IPS-NIHi7 (cell line): Measurements from ENCODE around the gene PRMT3.
"Not testable (repeated sequence)": the region's sequence is repeated elsewhere in the genome, so short reads cannot be mapped to it uniquely, and the experiment has no call there.

Source experiments
- DNase-seq: peaks from one replicate; pipeline ENCODE4 v3.0.0; 2012; ENCODE audit warnings: mixed read lengths; ENCODE audit errors: extremely low spot score

Gene PRMT3

DNA sequence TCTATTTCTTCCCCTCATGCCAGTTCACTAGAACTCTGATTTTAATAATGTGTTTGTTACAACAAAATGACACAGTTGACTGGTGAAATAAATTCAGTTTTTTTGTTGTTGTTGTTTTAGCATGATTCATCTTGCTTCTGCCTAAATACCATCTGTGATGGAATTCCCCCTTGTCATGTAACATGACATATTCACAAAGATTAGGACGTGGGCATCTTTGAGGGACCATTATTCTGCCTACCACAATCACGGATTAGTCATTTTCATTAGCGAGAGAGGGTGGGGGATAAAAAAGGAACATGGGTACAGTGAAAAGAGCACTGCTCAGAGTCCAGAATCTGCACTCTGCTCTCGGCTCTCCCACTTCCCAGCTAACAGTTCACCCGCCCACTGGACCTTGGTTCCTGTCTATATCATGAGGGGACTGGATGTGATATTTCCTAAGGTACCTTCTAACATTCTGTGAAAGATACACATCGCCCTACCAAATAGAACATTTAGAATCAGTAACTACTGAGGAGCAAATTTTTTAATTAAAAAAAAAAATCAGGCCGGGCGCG lies 12.7 kb upstream of the PRMT3 start:
- no peak for DNase-seq

DNA sequence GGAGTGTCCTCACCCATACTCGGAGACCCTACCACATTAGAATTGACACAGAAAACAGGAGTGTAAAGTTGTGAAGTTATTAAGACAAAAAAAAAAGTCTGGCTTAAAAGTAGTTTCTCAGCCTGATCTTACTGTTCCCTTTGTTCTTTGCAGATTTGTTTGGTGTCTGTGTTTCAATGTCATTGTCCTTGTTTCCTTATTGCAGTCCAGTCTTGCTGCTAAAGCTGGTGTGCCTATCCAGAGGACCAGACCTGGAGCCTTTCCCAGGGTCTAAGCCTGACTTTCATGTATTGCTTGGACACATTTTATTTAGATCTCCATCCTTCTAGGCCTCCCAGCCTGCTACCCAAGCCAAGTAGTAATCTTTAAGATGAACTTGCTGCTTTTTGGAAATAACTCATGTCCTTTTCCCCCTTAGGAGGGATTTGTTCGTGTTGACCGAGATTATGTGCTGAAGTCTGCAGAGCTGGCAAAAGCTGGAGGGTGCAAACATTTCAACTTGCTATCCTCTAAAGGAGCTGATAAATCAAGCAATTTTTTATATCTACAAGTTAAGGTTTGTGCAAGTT lies 11.3 kb upstream of the PRMT3 start:
- no peak for DNase-seq

DNA sequence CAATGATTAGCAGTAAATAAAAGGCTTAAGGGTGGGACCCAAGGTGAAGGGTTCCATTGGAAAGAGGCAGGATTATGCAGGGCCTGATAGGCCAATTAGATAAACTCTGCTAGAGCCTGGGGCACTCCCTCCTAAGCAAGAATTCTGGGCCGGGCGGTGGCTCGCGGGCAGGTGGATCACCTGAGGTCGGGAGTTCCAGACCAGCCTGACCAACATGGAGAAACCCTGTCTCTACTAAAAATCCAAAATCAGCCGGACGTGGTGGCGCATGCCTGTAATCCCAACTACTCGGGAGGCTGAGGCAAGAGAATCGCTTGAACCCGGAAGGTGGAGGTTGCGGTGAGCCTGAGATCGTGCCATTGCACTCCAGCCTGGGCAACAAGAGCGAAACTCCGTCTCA lies 1.5 kb upstream of the PRMT3 start:
- DNase-seq, result not testable (repeated sequence)

DNA sequence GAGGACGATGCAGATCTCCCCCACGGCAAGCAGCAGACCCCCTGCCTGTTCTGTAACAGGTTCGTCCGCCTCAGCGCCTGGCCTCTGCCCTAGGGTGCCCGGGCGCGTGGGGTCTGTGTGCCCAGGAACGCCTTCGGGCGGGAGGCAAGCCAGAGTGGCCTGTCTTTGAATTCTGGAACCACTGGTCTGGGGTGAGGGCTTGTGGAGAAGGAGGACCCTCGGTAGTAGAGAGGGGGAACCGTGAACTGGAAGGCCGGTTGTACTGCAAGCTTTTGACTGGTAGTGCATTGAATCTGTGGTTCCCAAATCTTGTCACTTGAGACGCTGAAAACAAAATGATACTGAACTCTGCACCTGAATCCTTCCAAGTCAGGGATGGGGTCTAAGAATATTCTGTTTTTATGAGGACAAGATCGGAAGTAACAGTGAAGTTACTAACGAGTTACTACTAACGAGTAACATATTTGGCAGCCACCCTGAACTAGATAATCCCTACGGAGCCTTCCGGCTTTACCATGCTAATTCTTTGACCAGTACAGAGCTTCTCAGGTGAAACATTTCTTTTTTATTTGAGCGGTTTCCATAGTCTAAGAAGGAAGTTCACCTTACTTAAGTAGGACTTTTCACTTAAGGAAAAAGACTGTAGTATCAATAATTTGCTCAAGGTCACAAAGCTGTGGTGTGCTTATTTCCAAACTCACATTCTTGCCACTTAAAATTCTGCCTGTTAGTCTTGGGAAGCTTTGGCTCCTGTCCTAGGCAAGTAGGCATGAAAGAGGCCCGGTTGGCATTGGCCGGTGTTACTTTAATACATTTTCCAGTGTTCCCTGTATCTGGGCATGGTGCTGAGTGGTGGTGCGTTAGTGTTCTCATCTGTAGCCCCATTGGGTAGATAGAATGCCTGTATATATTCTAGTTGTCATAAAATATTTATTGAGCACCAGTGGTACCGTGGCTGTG lies 860 bp downstream of the PRMT3 start:
- peak; percentile 27 for DNase-seq

DNA sequence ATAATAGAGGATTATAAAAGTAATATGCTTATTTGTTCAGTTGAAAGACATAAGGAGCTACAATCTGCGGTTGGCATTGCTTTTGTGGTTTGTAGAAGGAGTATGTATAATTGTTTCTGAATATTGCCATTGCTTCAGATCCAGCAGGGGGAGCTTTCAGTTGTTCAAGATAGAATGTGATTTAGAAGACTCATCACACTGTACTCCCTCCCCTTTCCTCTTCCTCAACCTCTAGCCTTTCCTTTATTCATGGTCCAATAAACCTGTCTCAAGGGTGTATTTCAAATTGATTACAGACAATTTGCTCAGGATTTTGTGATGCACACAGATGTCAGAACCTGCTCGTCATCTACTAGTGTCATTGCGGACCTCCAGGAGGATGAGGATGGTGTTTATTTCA lies 9.8 kb downstream of the PRMT3 start:
- peak; percentile 23 for DNase-seq

DNA sequence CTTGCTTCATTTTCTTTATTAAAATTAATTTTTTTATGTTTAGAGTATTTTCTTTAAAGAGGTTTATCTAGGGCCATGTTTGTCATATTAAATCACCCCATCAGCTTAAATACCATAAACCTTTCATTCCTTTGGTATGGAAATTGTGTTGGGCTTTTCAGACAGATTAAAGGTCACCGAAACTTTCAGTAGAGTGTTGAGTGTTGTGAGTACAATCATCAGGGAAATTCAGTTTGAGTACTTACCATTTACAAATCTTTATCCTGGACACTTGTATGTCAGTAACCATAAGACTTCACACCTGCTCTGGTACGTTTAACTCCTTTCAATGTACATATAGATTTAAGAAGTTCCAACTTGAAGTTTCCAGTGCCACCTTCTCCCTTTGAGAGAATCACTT lies 12.0 kb downstream of the PRMT3 start:
- no peak for DNase-seq

DNA sequence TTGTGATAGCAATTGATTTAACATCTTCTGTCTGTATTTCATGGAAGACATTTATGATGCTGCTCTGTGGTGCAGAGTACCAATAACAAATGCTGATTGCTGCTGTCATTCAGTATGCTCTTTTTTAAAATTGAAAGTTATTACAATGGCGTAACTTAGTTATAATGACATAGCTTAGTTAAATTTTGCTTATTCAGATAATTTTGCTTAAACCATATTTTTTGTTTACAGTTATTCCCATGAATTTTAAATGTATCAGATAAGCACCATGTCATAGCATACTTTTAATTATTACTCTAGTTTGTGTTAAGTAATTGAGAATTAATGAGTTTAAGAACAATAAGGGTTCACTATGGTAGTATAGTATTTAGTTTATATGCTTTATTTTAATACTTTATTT lies 15.5 kb downstream of the PRMT3 start:
- DNase-seq, result no peak

DNA sequence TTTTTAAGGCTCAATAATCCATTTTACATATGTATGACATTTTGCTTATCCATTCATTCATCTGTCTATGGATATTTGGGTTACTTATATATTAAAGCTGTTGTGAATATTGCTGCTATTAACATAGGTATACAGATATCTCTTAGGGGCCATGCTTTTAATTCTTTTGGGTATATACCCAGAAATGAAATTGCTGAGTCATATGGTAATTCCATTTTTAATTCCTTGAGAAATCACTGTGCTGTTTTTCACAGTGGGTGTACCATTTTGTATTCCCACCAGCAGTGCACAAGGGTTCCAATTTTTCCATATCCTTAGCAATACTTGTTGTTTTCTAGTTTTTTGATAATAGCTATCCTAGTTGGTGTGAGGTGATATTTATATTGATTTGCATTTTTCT lies 19.0 kb downstream of the PRMT3 start:
- no peak for DNase-seq

DNA sequence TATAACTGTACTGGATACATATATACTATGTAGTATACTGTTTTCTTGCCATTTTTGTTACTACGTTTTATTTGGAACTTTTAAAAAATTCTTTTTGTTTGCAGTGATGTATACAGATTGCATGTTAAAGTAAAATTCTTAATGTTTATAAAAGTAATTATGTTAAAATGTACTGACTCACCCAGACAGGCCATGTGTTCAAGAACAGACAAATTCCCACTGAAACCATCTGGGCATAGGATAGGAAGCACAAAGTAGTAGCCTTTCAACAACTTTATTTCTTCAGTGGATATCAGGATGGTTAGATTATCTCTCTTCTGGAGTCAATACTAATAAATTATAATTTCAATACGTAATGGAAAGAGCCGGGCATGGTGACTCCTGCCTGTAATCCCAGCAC lies 19.8 kb downstream of the PRMT3 start:
- no peak for DNase-seq

DNA sequence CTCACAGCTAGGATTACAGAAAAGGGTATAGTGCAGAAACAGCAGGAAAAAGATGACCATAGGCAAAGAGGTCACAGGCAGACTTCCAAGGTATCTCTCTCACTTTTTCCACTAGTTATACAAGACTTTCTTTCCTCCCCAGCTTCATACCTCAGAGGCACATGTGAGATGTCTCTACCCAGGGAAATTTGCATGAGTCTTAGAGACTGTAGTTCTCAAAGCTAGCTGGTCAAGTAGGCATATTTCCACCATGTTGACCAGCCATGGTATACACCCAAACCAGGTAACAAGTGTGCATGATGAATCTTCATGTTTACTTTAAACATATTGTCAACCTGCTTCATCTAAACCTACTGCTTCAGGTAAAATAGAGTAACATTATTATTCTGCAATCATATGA lies 27.9 kb downstream of the PRMT3 start:
- no peak for DNase-seq

DNA sequence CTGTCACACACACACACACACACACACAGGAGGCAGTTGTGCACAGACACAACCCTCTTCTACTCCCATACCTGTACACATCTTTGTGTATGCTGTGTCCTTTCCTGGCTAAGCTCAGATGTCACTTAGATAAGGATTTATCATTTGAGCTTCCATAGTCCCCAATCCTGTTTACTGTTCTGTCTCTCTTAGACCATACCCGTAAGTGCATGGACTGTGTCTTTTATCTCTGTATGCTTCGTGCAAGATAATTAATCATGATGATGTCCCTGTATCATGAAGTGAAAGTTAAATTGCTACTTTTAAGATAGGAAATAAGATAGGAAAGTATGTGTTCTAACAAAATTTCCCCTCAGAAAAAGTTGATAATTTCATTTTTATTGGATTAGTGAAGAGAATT lies 30.3 kb downstream of the PRMT3 start:
- no peak for DNase-seq

DNA sequence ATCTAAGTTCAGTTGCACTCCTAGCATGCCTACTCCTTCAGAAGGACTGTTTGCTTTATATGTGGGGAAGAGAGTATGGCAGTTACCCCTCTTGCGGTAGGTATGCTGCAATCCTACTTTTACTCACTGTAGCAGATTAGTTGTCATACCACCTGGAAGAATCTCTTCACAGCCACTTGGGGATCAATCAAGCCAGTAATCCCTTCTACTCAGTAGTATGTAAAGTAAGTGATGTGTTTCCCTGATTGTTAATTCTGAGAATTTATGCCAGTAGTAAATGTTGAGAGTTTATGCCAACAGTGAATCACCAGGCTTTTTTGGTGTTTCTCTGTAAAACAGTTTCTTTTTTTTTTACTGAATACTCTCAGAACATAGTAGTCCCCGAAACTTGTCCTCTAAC lies 34.4 kb downstream of the PRMT3 start:
- no peak for DNase-seq

DNA sequence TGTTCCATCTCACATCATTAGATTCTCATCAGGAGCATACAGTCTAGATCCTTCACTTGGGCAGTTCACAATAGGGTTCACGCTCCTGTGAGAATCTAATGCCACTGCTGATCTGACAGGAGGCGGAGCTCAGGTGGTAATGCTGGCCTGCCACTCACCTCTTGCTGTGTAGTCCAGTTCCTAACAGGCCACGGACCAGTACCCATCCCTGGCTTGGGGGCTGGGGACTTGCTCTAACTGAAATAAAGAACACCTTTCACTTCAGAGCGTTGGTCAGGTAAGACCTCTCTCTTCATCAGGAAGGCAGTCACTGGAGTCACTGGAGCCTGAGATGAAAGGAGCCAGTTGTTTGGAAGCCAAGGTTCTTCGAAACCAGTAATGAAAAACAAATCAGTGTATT lies 41.7 kb downstream of the PRMT3 start:
- no peak for DNase-seq

DNA sequence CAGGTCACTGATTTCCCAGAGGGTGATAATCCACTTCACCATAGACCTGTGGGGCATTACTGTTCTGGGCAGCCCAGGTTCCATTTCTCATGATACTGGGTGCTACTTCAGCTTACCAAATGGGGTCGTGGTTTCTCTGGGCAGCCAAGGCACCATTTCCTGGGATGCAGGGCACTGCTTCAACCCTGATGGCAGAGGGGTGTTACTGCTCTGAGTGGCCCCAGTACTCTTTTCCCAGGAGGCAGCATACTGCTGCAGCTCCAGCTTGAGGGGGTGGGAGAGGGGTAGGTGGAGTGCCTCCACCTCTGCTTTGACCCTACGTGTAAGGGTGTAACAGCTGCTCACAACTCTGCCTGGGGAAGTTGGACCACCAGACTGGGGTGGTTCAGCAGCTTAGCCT lies 51.1 kb downstream of the PRMT3 start:
- no peak for DNase-seq

DNA sequence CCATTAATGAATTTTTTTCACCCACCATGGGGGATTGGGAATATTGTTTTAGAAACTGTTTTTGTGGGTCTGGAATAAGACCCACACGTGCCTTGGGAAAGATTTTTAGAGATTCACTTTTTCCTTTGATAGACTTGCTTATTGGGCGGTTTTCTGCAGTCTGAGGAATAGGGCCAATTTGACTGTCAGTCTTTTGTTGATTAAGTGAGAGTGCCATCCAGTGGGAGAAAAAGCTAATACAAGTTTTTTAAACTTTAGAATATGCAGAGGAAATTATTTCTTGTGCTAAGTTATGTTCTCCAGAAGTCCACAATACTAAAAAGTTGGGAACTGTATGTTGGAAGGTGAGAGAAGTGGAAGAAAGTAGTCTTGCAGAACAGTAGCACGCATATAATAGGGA lies 56.1 kb downstream of the PRMT3 start:
- DNase-seq, result peak; percentile 20

DNA sequence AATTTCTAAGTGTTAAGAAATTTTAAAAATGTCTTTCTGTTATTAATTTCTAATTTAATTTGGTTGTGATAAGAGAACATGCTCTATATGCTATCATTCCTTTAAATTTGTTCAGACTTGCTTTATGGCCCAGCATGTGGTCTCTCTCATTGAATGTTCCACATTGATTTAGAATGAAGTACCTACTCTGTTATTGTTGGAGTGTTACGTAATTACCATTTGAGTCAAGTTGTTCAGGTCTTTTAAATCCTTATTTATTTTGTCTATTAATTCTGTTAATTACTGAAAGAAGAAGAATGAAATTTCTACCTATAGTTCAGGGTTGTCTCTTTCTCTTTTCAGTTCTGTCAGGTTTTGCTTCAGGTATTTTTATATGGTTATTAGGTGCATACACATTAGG lies 57.0 kb downstream of the PRMT3 start:
- DNase-seq, result no peak

DNA sequence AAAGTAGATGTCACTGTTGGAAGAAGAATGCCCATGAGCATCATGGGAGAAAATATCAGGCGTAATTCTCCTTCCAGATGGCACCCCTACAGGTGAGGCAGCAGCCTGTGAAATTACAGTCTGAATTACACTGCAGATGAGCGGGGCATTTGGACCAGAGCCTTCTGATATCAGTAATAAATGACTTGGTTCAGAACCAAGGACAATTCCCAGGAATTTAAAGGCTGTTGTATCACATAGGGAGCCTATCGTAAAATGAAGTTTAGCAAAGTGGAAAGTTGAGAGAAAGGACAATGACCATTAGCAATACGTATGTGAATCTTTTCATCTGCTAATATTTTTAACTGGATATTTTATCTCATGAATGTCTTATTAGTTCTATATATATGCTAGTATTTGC lies 61.3 kb downstream of the PRMT3 start:
- no peak for DNase-seq

DNA sequence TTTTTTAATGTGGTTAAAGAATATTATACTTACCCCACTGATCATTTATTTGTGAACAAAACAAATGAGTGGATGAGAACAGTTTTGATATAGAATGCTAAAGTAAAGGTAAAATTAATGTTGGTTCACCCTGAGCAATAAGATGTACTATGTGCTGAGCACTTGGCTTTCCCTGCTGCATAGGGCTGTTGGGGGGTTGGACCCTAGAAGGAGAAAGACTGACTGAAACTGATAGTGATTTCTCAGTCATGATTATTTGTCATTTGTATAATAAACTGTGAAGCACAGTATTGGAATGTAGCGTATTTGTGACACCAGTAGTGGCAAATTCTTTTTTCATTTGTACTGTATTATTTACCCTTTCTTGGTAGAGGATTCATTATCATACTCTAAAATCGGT lies 63.3 kb downstream of the PRMT3 start:
- DNase-seq, result no peak

DNA sequence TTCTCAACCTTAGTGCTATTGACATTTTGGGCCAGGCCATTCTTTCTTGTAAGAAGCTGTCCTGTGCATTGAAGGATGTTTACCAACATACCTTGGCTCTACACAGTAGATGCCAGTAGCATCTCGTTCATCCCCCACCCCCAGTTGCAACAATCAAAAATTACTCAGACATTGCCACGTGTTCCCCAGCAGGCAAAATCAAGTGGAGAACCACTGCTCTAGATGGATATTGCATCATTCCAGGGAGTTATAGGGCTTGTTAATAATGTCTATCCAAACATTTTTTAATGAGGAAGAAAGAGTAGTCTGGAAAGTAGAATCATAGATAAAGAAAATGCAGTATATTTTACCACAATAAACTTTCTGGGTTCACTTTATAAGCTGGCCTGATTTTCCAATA lies 64.1 kb downstream of the PRMT3 start:
- no peak for DNase-seq

DNA sequence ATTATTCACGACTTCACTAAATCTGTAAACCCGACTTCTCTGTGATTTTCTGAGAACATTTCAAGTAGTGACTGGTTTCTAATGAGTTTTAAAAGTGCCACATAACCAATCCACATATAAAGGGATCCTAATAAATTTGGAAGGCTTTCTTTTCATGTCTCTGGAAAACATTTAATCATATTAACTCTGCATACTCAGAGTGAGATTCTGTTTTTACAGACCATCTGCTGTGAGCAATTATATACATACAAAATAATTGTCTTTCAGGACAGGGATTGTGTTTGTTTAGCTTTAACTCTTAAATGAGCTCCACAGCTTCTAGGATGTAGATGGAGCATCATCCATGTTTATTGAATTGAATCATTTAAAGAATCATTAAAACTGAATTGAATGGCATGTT lies 65.1 kb downstream of the PRMT3 start:
- DNase-seq, result no peak

DNA sequence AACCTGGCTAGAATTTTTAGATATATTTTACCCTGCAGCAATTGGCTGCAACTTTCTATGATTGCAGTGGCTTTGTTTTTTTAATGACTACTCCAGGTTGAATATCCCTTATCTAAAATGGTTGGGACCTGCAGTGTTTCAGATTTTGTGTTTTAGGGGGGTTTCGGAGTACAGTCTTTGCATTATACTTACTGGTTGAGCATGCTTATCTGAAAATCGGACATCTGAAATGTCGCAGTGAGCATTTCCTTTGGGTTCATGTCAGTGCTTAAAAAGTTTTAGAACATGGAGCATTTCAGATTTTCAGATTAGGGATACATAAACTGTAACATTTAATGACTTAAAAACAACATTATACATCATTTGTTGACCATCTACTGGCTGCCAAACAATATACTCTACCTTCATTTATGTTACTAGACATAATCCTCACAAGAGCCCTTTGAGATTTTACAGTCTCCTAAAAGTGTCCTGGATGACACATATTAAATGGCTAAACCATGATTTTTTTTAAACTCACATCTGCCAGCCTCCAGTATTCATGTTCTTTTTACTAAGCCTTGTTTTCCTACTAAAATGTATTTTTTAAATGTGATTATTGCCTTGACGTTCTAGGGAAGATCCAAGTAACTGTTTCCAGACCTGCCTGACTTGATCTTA lies 66.3 kb downstream of the PRMT3 start:
- no peak for DNase-seq

DNA sequence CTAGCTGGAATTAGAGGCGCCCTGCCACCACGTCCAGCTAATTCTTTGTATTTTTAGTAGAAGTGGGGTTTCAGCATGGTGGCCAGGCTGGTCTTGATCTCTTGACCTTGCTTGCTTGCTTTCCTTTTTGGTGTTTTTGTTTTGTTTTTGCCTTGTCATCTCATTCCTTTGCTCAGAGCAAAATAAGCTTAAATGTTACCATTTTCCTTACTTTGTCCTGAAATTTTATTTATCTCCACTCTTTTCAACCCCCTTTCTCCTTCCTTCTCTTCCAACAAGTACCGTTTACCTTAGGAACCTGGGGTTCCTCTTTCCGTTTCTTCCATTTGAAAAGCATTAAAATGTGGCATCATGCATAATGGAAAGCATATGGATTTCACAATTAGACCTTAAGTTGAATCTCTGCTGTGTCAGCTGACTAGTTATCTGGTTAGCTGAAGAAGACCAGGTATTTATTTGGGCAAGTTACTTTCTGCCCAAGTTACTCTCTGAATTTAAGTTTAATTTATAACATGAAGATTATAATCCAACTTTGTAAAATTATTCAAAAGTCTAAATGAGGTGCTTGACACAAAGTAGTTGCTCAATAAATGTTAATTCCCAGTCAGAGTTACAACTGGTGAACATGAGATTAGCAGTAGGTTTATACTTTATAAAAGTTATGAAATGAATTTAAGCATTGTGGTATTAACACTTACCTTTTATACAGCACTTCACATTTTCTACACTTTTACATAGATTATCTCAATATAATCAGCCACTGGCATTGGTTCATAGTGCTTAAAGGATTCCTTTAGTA lies 69.7 kb downstream of the PRMT3 start:
- no peak for DNase-seq
